Measurements from ENCODE around the gene PSD. TPM values are rescaled to one million over a fixed set of nuclear protein-coding genes. Genes with fewer than 3 reads are reported as not detected.

PSD gene
- total and polyA plus RNA-seq, 11 donors = 0.14 to 1.7 (median 0.84) TPM

DNA sequence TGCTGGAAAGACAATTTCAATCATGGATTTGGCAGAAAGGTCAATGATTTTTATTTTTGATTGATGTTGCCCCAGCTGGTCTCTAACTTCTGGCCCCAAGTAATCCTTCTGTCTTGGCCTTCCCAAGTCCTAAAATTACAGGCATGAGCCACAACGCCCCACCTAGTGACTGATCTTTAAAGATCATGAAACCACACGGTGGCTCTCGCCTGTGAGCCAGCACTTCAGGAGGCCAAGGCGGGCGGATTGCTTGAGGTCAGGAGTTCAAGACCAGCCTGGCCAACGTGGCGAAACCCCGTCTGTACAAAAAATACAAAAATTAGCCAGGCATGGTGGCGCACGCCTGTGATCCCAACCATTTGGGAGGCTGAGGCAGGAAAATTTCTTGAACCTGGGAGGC lies 45.4 kb upstream of the PSD start:
- intact Hi-C loops (cut with DNase I) = loop anchor here in 1 of 10 donors (5.0 kb wide), 1 partner anchor 42 kb away; the partner anchor contains the start of gene FBXL15
- H3K4me1 ChIP-seq = peaks cover 0 to 31% (median 14%) of the 10 kb centered on the region in 12 donors
- H3K36me3 ChIP-seq = no peaks in the 10 kb centered on the region
- DNase-seq (no peak), ATAC-seq (no peak)
- no peak overlapping the region for H3K27ac ChIP-seq
- TF ChIP-seq POLR2A (IDR thresholded peaks at IDR 0.05) = no peak
- TF ChIP-seq CTCF (IDR thresholded peaks at IDR 0.05) = no peak
- no peaks in the 10 kb centered on the region for H3K27me3 ChIP-seq
- 88 to 92% (median 90%) methylated on average over 10 of the region's 10 CpGs for WGBS, 4 donors
- H3K4me3 ChIP-seq = no peak overlapping the region
- H3K9me3 ChIP-seq = no peaks in the 10 kb centered on the region

DNA sequence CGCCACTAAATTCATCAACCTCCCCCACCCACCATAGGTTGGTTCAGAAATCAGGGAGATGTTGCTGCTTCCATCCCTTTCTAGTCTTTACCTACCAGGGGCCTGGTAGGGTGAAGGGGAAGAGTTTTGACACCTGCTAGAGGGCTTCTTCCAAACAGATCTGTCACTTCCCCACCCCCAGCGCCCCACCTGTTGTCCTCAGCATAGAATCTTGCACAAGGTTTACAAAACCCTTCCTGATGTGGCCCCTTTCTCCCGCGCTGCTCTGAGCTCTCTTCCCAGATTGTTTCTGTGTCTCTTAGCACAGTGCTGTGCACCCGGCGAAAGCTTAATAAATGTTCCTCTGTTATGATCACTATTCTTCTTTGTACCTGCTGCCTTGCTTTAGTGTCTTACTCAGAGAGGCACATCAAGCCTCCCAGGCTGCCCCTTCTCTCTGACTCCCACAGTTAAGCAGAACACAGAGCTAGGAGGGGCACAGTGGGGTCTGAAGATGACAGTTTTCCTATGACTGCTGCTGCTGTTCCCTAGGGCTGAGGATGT lies 44.0 kb upstream of the PSD start:
- no peak overlapping the region for H3K27ac ChIP-seq
- no peak for ATAC-seq
- H3K4me3 ChIP-seq = peak overlapping the region in 4 of 12 donors; percentile 3 to 25 (median 10)
- intact Hi-C loops (cut with DNase I) = loop anchor here in 1 of 10 donors (5.0 kb wide), 1 partner anchor 40 kb away; the partner anchor contains the start of gene FBXL15
- no peaks in the 10 kb centered on the region for H3K36me3 ChIP-seq
- no peaks in the 10 kb centered on the region for H3K27me3 ChIP-seq
- H3K9me3 ChIP-seq = no peaks in the 10 kb centered on the region
- peaks cover 0 to 29% (median 14%) of the 10 kb centered on the region in 12 donors for H3K4me1 ChIP-seq
- no peak for DNase-seq
- TF ChIP-seq CTCF (IDR thresholded peaks at IDR 0.05) (no peak), POLR2A (IDR thresholded peaks at IDR 0.05) (no peak)
- 79 to 82% (median 79%) methylated on average over 6 of the region's 6 CpGs for WGBS, 4 donors

GRCh38 chr10:102461187-102462054 lies 42.8 kb upstream of the PSD start:
- intact Hi-C loops (cut with DNase I) = loop anchor here in 1 of 10 donors (5.0 kb wide), 1 partner anchor 39 kb away; the partner anchor contains the start of gene FBXL15
- 5% methylated on average over 39 to 54 of the region's 54 CpGs for WGBS, 4 donors

More at GRCh38 chr10:102461187-102462054, 42.8 kb upstream of the PSD start:
- ATAC-seq = peak; percentile 90 to 99 (median 96)
- no peaks in the 10 kb centered on the region for H3K27me3 ChIP-seq
- DNase-seq = peak; percentile 91 to 97 (median 93)
- H3K4me1 ChIP-seq = peaks cover 0 to 29% (median 14%) of the 10 kb centered on the region in 12 donors
- H3K27ac ChIP-seq = peak overlapping the region in 7 of 12 donors; percentile 0 to 62 (median 22)
- no peak for TF ChIP-seq CTCF (IDR thresholded peaks at IDR 0.05)
- TF ChIP-seq POLR2A (IDR thresholded peaks at IDR 0.05) = peak in 1 of 2 donors; percentile 58
- H3K4me3 ChIP-seq = peak overlapping the region; percentile 29 to 87 (median 60)
- H3K9me3 ChIP-seq = no peaks in the 10 kb centered on the region
- no peaks in the 10 kb centered on the region for H3K36me3 ChIP-seq
